K562 (cell line): Measurements from ENCODE around the gene FSTL1. TPM values are rescaled to one million over a fixed set of nuclear protein-coding genes. Genes with fewer than 3 reads are reported as not detected.

Experiments used
- ATAC-seq: fragments of 200-7000 bp; cut with Tn5 transposase; 3 replicates; pipeline ENCODE4 v1.9.1; 2020; ENCODE audit warnings: moderate library complexity
- BruUV-seq: library from RNA; stranded (reverse); fragments of 400-500 nt; replicated peaks from 2 replicates; lab custom pipeline; 2021; lab: Mats Ljungman, UMichigan
- CTCF ChIA-PET: fragments of 300-600 bp; formaldehyde crosslinking; extraction: SDS; loops from one replicate; lab custom pipeline; 2021; ENCODE audit warnings: low intra/inter-chr PET ratio; lab: Yijun Ruan, JAX
- POLR2A ChIA-PET: fragments of 300-600, 350-650 bp; sonication (Branson Sonifier 250); formaldehyde crosslinking; extraction: SDS; loops from one replicate; lab custom pipeline; 2021; ENCODE audit warnings: antibody characterized with exemption, inconsistent platforms; lab: Yijun Ruan, JAX
- DNase-seq, 4 experiments: peaks; one replicate each; pipeline versions ENCODE4 v3.0.0 to v3.0.0-alpha.2; 2011 to 2018; ENCODE audit warnings: low spot score in 3 of 4, mixed read lengths in 3 of 4; ENCODE audit errors: extremely low read depth in 1 of 4
- FAIRE-seq: peaks from 2 replicates; lab custom pipeline; 2011; peaks lifted over from hg19 to GRCh38; lab: Jason Lieb, UNC
- H2AFZ ChIP-seq: 2 replicates; pipeline ENCODE4 v1.6.0; 2011; ENCODE audit warnings: low read depth, low read length, control low read depth, inconsistent platforms
- H3K27ac ChIP-seq: fragments of 200-600 bp; 3 replicates; pipeline ENCODE4 v1.8.0; 2011; ENCODE audit warnings: low read depth, mild to moderate bottlenecking, control low read depth, inconsistent platforms, low read length, moderate library complexity, mixed read lengths; ENCODE audit errors: extremely low read depth
- H3K27me3 ChIP-seq, 2 experiments: fragments of 300-600 bp in 1 of 2; 2 replicates in 1 of 2; 3 replicates in 1 of 2; pipeline versions ENCODE4 v1.6.0 to v1.8.0; 2011; ENCODE audit warnings: inconsistent platforms in 2 of 2, low read length in 2 of 2, mild to moderate bottlenecking in 1 of 2, mixed read lengths in 1 of 2, moderate library complexity in 1 of 2; ENCODE audit not compliant: control insufficient read depth in 2 of 2, insufficient read depth in 2 of 2
- H3K36me3 ChIP-seq: fragments of 300-600 bp; 3 replicates; pipeline ENCODE4 v1.8.0; 2011; ENCODE audit warnings: mild to moderate bottlenecking, low read length, inconsistent platforms; ENCODE audit not compliant: control insufficient read depth, insufficient read depth
- H3K4me1 ChIP-seq, 2 experiments: fragments of 200-600 bp in 1 of 2; replicated peaks in 1 of 2; 2 replicates in 1 of 2; 3 replicates in 1 of 2; pipeline versions ENCODE4 v1.5.1 to v1.8.0; 2011; ENCODE audit warnings: inconsistent platforms in 2 of 2, low read length in 2 of 2, mild to moderate bottlenecking in 1 of 2, mixed read lengths in 1 of 2, moderate library complexity in 1 of 2; ENCODE audit not compliant: control insufficient read depth in 2 of 2, insufficient read depth in 2 of 2
- H3K4me2 ChIP-seq: 2 replicates; pipeline ENCODE4 v1.6.1; 2011; ENCODE audit warnings: low read length, control low read depth, inconsistent platforms, mixed read lengths; ENCODE audit not compliant: insufficient read depth
- H3K4me3 ChIP-seq: fragments of 200-600 bp; sonication (generic), shearing (Covaris generic); 2 replicates; pipeline ENCODE4 v1.5.1; 2016; ENCODE audit warnings: control low read depth, inconsistent platforms
- H3K79me2 ChIP-seq: fragments of 200-600 bp; 3 replicates; pipeline ENCODE4 v1.8.0; 2011; ENCODE audit warnings: low read length, inconsistent platforms; ENCODE audit not compliant: control insufficient read depth, insufficient read depth
- H3K9ac ChIP-seq, 2 experiments: 2 replicates each; pipeline versions ENCODE4 v1.6.0 to v1.6.1; 2011; ENCODE audit warnings: low read depth in 2 of 2, low read length in 2 of 2, control low read depth in 1 of 2, inconsistent platforms in 1 of 2, mild to moderate bottlenecking in 1 of 2, mixed read lengths in 1 of 2; ENCODE audit not compliant: insufficient read depth in 1 of 2
- H3K9me1 ChIP-seq: one replicate; pipeline ENCODE4 v1.6.0; 2011; ENCODE audit warnings: inconsistent platforms, mild to moderate bottlenecking, low read length, moderate library complexity; ENCODE audit not compliant: control insufficient read depth, insufficient read depth
- H3K9me3 ChIP-seq: replicated peaks from 2 replicates; pipeline ENCODE4 v1.5.1; 2011; ENCODE audit warnings: low read depth, low read length, inconsistent platforms; ENCODE audit not compliant: control insufficient read depth, insufficient read depth
- H4K20me1 ChIP-seq: replicated peaks from 2 replicates; pipeline ENCODE4 v1.6.1; 2011; ENCODE audit warnings: low read length, inconsistent platforms, mixed read lengths; ENCODE audit not compliant: control insufficient read depth, insufficient read depth
- ARID3B ChIP-seq: fragments of 250-450 bp; sonication (Bioruptor Pico); IDR thresholded peaks from 2 replicates; pipeline ENCODE4 v1.4.0; 2020; ENCODE audit warnings: borderline replicate concordance
- BCLAF1 ChIP-seq, 2 experiments: fragments of 450-650 bp in 1 of 2; IDR thresholded peaks; 2 replicates each; pipeline ENCODE4 v1.6.1; 2011 to 2017; ENCODE audit warnings: low read depth in 2 of 2, antibody characterized with exemption in 1 of 2, borderline replicate concordance in 1 of 2, low read length in 1 of 2, mild to moderate bottlenecking in 1 of 2, mixed read lengths in 1 of 2; ENCODE audit not compliant: control insufficient read depth in 1 of 2
- CEBPG ChIP-seq, 3 experiments: fragments of 200-800 bp in 1 of 3; sonication (Bioruptor generic) in 1 of 3; sonication (generic) in 1 of 3; formaldehyde crosslinking in 1 of 3; IDR thresholded peaks in 2 of 3; conservative IDR thresholded peaks in 1 of 3; 2 replicates each; pipeline versions ENCODE4 v1.6.1 to v1.8.0; 2016 to 2022; ENCODE audit warnings: missing compliant biosample characterization in 2 of 3, missing genetic modification characterization in 2 of 3, mild to moderate bottlenecking in 1 of 3, missing genetic modification reagents in 1 of 3
- CLOCK ChIP-seq: fragments of 250-450 bp; sonication (Bioruptor Pico); IDR thresholded peaks from 2 replicates; pipeline ENCODE4 v1.4.0; 2020; ENCODE audit warnings: mild to moderate bottlenecking, moderate library complexity, borderline replicate concordance
- HBP1 ChIP-seq: fragments of 450-650 bp; formaldehyde crosslinking; IDR thresholded peaks from 2 replicates; pipeline ENCODE4 v1.4.0; 2022; ENCODE audit warnings: missing genetic modification characterization
- HDAC6 ChIP-seq: IDR thresholded peaks from 2 replicates; pipeline ENCODE4 v1.6.1; 2012; ENCODE audit warnings: low read depth, mild to moderate bottlenecking, control low read depth, inconsistent platforms, low read length, moderate library complexity
- MED1 ChIP-seq: sonication (generic); formaldehyde crosslinking; IDR thresholded peaks from 2 replicates; pipeline ENCODE4 v1.8.1; 2023; ENCODE audit warnings: missing genetic modification reagents, borderline replicate concordance
- SOX6 ChIP-seq: fragments of 450-650 bp; IDR thresholded peaks from 2 replicates; pipeline ENCODE4 v1.6.1; 2014; ENCODE audit warnings: mild to moderate bottlenecking
- ZNF133 ChIP-seq: fragments of 250-450 bp; sonication (Bioruptor Pico); IDR thresholded peaks from 2 replicates; pipeline ENCODE4 v1.4.0; 2020; ENCODE audit warnings: mild to moderate bottlenecking
- ZNF699 ChIP-seq: fragments of 250-450 bp; sonication (Bioruptor Pico); IDR thresholded peaks from 2 replicates; pipeline ENCODE4 v1.8.0; 2021; ENCODE audit warnings: mild to moderate bottlenecking, moderate library complexity; ENCODE audit not compliant: insufficient replicate concordance
- WGBS: fragments of 100-300 bp; shearing (Covaris generic); methylation state at CpG from one replicate; pipeline ENCODE4 v1.1.6; 2016; ENCODE audit warnings: low coverage, mixed read lengths; ENCODE audit not compliant: insufficient coverage; ENCODE audit errors: missing lambda C conversion rate; 5-methylcytosine and 5-hydroxymethylcytosine counted together
- in situ Hi-C: fragments of 300-500 bp; cut with MboI; formaldehyde crosslinking; loops from 4 replicates; pipeline ENCODE4 v1.15.0; 2018; ENCODE audit warnings: inconsistent platforms, mixed read lengths
- intact Hi-C: fragments of 100-400 bp; cut with micrococcal nuclease; formaldehyde crosslinking; loops from 2 replicates; pipeline ENCODE4 v1.14.2; 2022
- polyA plus RNA-seq, 8 experiments: library from polyadenylated mRNA; depleted of rRNA in 4 of 8; stranded (reverse) in 5 of 8; unstranded in 3 of 8; fragments of >200 nt; fragmentation: Nextera tagmentation in 2 of 8; fragmentation: Illumina TruSeq in 1 of 8; extraction: Ambion mirVana in 2 of 8; extraction: Trizol in 1 of 8; gene quantifications; 2 replicates each; pipeline versions ENCODE4 v1.2.1 to v1.2.3, GENCODE V29; 2011 to 2014; ENCODE audit warnings: inconsistent platforms in 1 of 8, missing spikeins in 1 of 8
- total RNA-seq, 7 experiments: library from RNA; depleted of rRNA in 6 of 7; stranded (reverse); fragments of >200 nt in 6 of 7; fragmentation: Illumina TruSeq in 2 of 7; extraction: Trizol in 2 of 7; gene quantifications; 2 replicates each; pipeline versions ENCODE4 v1.2.1 to v1.2.3, GENCODE V29; 2011 to 2021; ENCODE audit warnings: low replicate concordance in 1 of 7

The FSTL1 gene
- total and polyA plus RNA-seq, 9 of the 15 experiments (the other 6 are each of a cell fraction or from before 2014, with no cell fraction given) = 0.01 to 0.58 (median 0.08) TPM; not detected in 2

GRCh38 chr3:120451272-120451761, 525 bp upstream of the FSTL1 start:
- peaks cover 0 to 10% of the 10 kb centered on the region in 2 experiments; a peak in 2 of 5 replicates for H3K4me1 ChIP-seq
- ATAC-seq = no peak
- peaks cover 7 to 21% of the 10 kb centered on the region in 2 experiments; a peak in 4 of 5 replicates for H3K27me3 ChIP-seq
- no peak overlapping the region for H3K4me3 ChIP-seq
- H3K9me1 ChIP-seq = no peaks in the 10 kb centered on the region
- 0% methylated on average over 3 of the region's 35 CpGs for WGBS
- in situ Hi-C loops = loop anchor here (10.0 kb wide), 1 partner anchor 103 kb away; no protein-coding TSS in a partner anchor
- H3K9ac ChIP-seq = no peak overlapping the region
- no peak overlapping the region for H3K27ac ChIP-seq
- no peak for DNase-seq
- H3K79me2 ChIP-seq = no peaks in the 10 kb centered on the region
- H4K20me1 ChIP-seq = no peaks in the 10 kb centered on the region
- no TSS peak for BruUV-seq
- no peak for FAIRE-seq
- ChIA-PET POLR2A (no interaction called here), CTCF (no interaction called here)
- no peak overlapping the region for H2AFZ ChIP-seq
- no peaks in the 10 kb centered on the region for H3K9me3 ChIP-seq
- H3K36me3 ChIP-seq = no peaks in the 10 kb centered on the region
- intact Hi-C loops = no loop called here
- no peak overlapping the region for H3K4me2 ChIP-seq
- TF ChIP-seq CLOCK (no peak), ZNF699 (CRISPR knock-in tag) (no peak), MED1 (CRISPR knock-in tag) (no peak), ZNF133 (no peak), HBP1 (CRISPR knock-in tag) (no peak), BCLAF1 (IDR thresholded peaks at IDR 0.05; ENCODE audit: borderline replicate concordance in 1 of 2, control insufficient read depth in 1 of 2, low read depth in 2 of 2, low read length in 1 of 2) (no peak), SOX6 (no peak), CEBPG (CRISPR knock-in tag; IDR thresholded peaks at IDR 0.05) (no peak), CEBPG (tag; conservative IDR thresholded peaks at IDR 0.05 in 1 of 2, IDR thresholded peaks at IDR 0.05 in 1 of 2) (no peak), HDAC6 (no peak), ARID3B (CRISPR knock-in tag) (no peak)
